Rectal smooth muscle tissue (tissue), 1 donor: ENCODE measurements around the gene FLT1.

Source experiments
- H3K27ac ChIP-seq: one replicate; pipeline ENCODE4 v1.7.0; 2013; ENCODE audit warnings: low read depth, low read length, inconsistent platforms
- H3K27me3 ChIP-seq: one replicate; pipeline ENCODE4 v1.7.0; 2013; ENCODE audit warnings: low read length; ENCODE audit not compliant: control insufficient read depth, insufficient read depth
- H3K36me3 ChIP-seq: one replicate; pipeline ENCODE4 v1.7.0; 2013; ENCODE audit warnings: low read length; ENCODE audit not compliant: control insufficient read depth, insufficient read depth
- H3K4me1 ChIP-seq: one replicate; pipeline ENCODE4 v1.7.0; 2013; ENCODE audit warnings: low read length; ENCODE audit not compliant: control insufficient read depth, insufficient read depth
- H3K4me3 ChIP-seq: one replicate; pipeline ENCODE4 v1.7.0; 2013; ENCODE audit warnings: low read length
- H3K9ac ChIP-seq: one replicate; pipeline ENCODE4 v1.7.0; 2013; ENCODE audit warnings: low read length

The FLT1 gene

DNA sequence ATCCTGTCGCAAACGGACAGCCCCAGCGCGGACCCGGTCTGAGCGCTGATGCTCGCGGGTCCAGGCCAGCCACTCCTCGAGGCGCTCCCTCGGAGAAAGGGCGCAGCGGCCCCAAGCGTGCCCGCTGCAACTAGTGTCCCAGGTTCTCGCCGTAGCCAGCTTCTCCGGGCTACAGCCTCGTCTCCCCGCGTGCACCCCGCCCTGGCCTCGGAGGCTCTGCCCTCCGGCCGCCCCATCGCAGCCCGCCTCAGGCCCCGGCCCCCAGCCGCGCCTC is 487 bp downstream of the FLT1 start:
- Histone ChIP-seq H3K4me3 (peak overlapping the region; percentile 50), H3K36me3 (no peaks in the 10 kb centered on the region), H3K4me1 (no peaks in the 10 kb centered on the region), H3K27ac (no peak overlapping the region), H3K27me3 (peaks cover 15% of the 10 kb centered on the region), H3K9ac (no peak overlapping the region)

DNA sequence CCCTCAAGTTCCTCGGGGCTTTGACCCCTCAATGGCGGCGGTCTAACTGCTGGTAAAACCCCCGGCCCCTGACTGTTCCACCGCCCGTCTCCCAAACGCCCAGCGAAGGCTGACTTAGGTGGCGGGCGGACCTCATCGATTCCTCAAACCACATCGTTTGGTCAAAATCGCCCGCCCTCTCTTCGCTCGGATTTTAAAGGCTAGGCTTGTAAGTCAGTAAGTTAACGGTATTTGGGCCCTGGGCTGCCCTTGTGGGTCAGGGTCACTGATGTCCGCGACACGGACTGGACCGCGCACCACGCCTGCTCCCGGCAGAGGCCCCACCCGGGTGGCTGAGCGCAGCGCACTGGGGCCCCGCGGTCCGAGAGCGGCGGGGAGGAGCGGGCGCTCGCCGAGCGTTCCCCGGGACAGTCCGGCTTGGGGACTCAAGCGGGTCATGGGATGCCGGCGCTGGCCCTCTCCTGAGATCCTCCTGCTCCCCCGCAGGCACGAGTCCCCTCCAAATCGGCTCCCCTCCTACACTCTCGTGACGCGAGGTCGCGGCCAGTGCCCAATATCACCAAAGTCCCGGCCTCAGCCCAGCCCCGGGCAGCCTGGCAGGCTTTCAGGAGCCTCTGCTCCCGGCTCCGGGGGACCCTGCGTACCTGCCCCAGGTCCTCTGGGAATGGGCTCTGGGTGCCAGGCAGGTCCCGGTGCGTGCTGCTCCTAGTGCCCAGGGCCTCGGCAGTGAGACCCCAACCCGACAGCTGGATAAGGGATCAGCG is 1.0 kb downstream of the FLT1 start:
- H3K27me3 ChIP-seq, result peaks cover 15% of the 10 kb centered on the region
- peak overlapping the region; percentile 50 for H3K4me3 ChIP-seq
- H3K27ac ChIP-seq, result no peak overlapping the region
- no peak overlapping the region for H3K9ac ChIP-seq
- no peaks in the 10 kb centered on the region for H3K4me1 ChIP-seq
- no peaks in the 10 kb centered on the region for H3K36me3 ChIP-seq

DNA sequence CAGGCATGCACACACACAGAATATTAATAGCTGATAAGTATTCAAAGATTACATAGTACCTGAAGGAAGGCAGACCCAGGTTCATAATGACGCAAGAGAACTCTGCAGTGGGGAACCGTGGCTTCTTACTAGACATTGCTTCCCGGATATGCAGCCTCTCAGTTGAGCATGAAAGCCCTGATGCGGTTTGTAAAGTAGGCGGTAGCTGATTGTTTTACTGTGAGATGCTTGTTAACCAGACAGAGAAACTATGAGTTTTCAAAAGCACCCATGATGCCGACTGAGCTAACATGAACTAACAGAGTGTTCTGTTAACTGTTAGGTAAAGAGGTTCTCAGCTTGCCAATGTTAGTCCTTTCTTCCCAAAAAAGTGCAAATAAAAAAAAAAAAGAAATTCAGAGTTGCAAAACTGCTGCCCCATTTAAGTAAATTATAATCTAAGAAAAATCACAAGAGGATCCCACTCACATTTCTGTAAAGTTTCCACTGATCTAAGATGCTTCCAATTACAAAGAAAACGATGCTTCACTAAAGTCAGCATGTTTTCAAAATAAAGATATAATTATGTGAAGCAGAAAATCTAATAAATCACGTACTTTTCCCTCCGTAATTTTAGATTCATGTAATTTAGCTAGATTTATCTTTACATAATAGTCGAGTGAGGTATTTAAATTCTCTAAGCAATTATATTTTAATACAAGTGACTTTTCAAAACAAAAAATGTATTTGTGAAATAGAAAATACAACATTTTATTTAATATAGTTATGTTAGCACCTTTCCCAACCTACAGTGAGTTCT is 2.2 kb downstream of the FLT1 start:
- H3K4me3 ChIP-seq, result no peak overlapping the region
- H3K27ac ChIP-seq, result no peak overlapping the region
- peaks cover 15% of the 10 kb centered on the region for H3K27me3 ChIP-seq
- no peak overlapping the region for H3K9ac ChIP-seq
- H3K4me1 ChIP-seq, result no peaks in the 10 kb centered on the region
- no peaks in the 10 kb centered on the region for H3K36me3 ChIP-seq

DNA sequence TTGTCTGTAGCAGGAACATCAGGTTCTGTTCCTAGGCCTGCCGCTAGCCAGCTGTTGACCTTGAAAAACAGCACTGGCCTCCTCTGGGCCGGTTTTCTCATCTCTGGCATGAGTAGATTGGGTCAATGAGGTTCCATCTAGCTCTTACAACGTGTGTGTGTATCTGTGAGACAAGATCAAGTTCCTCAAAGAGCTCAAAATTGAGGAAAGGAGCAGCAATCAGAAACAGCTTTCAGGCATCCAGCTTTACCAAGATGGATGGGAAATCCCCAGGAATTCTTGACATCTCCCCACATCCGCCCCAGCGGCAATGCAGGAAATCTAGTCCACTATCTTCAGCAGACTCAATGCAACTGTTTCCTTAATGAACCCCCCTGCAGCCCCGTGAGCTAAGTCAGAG is 4.9 kb downstream of the FLT1 start:
- H3K9ac ChIP-seq, result no peak overlapping the region
- no peak overlapping the region for H3K27ac ChIP-seq
- peaks cover 8% of the 10 kb centered on the region for H3K27me3 ChIP-seq
- H3K4me3 ChIP-seq, result no peak overlapping the region
- H3K36me3 ChIP-seq, result no peaks in the 10 kb centered on the region
- H3K4me1 ChIP-seq, result no peaks in the 10 kb centered on the region

DNA sequence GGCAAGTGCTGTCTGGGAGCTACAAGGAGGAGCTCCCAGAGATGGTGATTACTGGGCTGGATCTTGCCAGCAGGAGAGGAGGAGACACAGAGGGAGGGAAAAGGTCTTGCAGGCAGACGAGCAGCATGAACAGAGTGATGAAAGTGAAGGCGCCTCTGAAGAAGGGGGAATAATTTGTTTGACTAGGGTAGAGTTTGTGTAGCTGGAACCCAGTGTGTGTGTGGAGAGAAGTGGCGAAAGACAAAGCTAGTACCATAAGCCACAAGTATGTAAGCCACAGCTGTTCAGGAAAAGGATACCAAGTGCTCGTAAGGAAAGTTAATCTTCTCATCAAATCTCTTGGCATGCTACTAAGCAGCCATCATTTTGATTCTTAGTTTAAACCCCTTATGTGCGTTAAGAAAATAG is 5.4 kb downstream of the FLT1 start:
- H3K27ac ChIP-seq, result no peak overlapping the region
- no peak overlapping the region for H3K9ac ChIP-seq
- no peaks in the 10 kb centered on the region for H3K36me3 ChIP-seq
- H3K4me1 ChIP-seq, result no peaks in the 10 kb centered on the region
- H3K4me3 ChIP-seq, result no peak overlapping the region
- peaks cover 9% of the 10 kb centered on the region for H3K27me3 ChIP-seq

DNA sequence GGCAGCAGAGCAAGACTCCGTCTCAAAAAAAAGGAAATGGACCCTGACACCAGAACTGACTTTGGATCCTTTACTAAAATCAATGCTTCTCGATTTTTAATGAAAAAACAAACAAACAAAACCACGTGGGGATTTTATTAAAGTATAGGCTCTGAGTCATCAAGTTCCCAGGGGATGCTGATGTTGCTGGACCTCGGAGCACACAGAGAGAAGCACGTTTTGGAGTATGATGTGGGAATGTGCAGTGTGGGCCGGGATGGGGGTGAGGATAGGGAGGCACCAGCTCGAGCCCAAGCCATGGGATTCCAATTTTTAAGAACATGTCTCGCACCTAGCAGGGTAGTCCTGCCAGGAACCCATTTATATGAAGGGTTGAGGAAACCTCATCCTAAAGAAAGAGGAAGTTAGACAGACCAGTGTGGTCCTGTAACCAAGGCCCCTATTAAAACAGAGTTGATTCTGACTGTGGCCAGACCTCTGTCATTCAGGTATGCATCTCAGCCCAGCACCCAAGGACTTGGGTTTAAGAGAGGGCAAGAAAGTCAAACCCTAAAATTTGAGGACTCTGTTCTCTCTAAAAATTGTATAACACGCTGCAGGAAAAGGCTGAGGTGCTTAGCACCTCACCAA is 6.4 kb downstream of the FLT1 start:
- Histone ChIP-seq H3K4me3 (no peak overlapping the region), H3K9ac (no peak overlapping the region), H3K27ac (no peak overlapping the region), H3K36me3 (no peaks in the 10 kb centered on the region), H3K4me1 (no peaks in the 10 kb centered on the region), H3K27me3 (peaks cover 4% of the 10 kb centered on the region)

DNA sequence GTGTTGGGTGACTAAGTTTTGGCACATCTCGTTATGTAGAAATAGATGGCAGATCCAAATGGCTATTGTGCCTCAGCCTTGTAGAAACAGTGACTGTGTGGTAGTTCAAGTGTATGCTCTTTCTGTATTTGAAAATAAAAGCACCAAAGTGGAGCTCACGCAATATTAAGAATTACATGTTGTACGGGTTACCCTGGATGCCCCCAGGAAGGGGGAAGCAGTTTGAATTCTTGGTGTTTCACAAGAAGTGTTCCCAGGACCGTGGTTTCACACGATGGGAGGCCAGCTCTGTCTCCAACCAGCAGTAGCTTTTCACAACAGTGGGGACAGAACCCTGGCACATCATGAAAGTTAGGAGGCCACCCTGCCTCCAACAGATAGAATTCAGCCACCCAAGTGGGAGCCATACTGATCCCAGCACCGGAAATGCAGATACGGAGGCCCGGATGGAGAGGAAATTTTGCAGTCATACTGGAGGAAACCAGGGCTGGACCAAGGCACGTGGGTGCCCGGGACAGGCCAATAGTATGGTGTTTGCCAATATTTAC is 8.9 kb downstream of the FLT1 start:
- Histone ChIP-seq H3K27ac (no peak overlapping the region), H3K27me3 (peaks cover 3% of the 10 kb centered on the region), H3K4me1 (no peaks in the 10 kb centered on the region), H3K9ac (no peak overlapping the region), H3K36me3 (no peaks in the 10 kb centered on the region), H3K4me3 (no peak overlapping the region)

DNA sequence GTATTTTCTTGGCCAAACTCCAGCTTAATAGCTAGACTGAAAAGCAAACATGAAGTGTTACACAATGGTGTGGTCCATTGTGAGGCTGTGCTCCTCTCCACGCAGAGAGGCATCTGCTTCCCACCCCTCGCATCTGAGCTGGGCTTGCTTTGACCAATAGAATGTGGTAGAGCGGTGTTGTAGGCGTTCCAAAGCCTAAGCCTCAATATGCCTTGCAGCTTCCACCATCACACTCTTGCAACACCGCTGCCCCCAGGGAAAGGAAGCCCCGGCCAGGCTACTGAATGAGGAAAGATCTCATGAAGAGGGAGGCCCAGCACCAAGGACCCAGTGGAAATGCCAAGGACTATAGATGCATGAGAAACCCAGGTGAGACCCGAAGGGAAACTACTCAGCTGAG is 9.4 kb downstream of the FLT1 start:
- Histone ChIP-seq H3K27ac (no peak overlapping the region), H3K4me1 (no peaks in the 10 kb centered on the region), H3K9ac (no peak overlapping the region), H3K36me3 (no peaks in the 10 kb centered on the region), H3K27me3 (peaks cover 3% of the 10 kb centered on the region), H3K4me3 (no peak overlapping the region)

DNA sequence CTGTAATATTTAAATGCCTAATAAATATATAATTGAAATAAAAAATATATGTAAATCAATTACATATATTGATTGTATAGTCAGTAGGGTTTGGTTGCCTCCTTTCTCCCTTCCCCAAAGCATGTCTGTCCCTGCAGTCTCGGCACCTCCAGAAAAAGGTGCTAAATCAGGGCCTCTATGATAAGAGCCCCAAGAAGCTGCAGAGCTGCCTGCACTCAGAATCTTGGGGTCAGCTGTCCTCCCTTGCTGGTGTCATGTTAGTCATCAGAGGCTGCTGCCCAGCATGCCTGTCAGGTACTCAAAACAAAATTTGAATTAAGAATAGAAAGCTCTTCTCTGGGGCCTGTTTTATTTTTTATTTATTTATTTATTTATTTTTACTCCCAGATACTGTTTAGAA is 9.8 kb downstream of the FLT1 start:
- Histone ChIP-seq H3K27me3 (peaks cover 3% of the 10 kb centered on the region), H3K4me3 (no peak overlapping the region), H3K4me1 (no peaks in the 10 kb centered on the region)

DNA sequence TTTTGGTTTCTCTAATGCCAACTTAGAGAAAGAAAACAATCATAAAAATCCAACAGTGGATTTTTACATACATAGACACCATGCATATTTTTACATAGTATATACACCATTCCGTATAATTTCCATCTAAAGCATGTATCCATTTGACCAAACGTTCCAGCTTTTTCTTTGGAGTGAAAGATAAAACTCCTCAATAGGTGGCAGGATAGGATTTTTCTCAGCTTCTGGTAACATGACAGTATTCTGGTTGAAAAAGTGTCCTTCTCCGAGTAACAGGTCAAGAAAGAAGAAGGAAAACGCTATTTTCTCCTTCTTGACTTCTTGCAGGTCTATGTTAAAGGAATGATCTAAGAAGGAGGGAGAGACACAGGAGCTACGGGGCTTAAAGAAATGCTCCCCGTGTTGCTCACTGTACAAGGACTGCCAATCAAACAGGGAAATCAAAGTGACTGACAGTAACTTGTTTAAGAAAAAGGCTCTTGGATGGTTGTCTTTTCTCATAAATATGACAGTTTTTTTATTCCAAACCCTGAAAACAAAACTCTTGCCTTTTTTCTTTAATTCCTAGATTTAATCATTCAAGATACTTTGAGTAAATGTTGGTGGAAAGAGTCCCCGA is 11.5 kb downstream of the FLT1 start:
- Histone ChIP-seq H3K4me1 (no peaks in the 10 kb centered on the region), H3K36me3 (no peaks in the 10 kb centered on the region), H3K4me3 (no peak overlapping the region), H3K27me3 (peaks cover 3% of the 10 kb centered on the region), H3K9ac (no peak overlapping the region), H3K27ac (no peak overlapping the region)

More for the DNA sequence above, 9.8 kb downstream of the FLT1 start:
- Histone ChIP-seq H3K27ac (no peak overlapping the region), H3K9ac (no peak overlapping the region), H3K36me3 (no peaks in the 10 kb centered on the region)

DNA sequence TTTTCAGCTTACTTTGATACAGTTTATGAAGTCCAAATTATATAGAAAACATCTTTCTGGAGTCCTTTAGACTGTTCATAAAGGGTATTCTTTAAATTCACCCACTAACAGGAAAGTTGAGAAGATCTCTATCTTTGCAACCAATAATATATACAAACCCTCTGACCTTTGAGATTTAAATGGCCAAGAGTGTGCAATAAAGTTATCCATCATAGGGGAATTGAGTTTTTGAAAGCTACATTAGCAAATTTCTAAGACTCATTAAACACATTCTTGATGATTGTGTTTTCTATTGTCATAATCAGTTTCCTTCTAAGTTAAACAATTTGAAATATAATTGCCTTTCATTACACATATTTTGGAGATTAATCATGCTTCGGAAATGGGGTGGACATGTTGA is 15.9 kb downstream of the FLT1 start:
- no peaks in the 10 kb centered on the region for H3K4me1 ChIP-seq
- no peaks in the 10 kb centered on the region for H3K36me3 ChIP-seq
- no peak overlapping the region for H3K9ac ChIP-seq
- no peak overlapping the region for H3K27ac ChIP-seq
- H3K27me3 ChIP-seq, result no peaks in the 10 kb centered on the region
- H3K4me3 ChIP-seq, result no peak overlapping the region

DNA sequence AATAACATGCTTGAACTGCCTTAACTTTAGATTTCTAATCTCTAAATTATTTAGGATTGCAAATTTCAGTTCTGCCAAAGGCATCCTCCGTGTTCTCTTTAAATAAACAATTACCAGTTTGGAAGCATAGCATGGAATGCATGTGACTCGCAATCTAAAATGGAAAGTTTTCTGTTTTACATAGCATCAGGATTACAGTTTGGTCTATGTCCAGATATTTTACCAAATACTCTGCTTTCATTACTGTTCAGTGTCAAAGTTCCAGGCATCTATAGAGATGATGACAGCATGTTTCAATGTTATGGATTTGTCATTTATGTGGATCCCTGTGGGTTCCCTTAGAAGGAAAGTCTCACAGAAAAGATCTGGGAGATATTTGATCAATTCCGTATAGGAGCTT is 16.8 kb downstream of the FLT1 start:
- Histone ChIP-seq H3K4me3 (no peak overlapping the region), H3K4me1 (no peaks in the 10 kb centered on the region), H3K36me3 (no peaks in the 10 kb centered on the region), H3K9ac (no peak overlapping the region), H3K27me3 (no peaks in the 10 kb centered on the region), H3K27ac (no peak overlapping the region)
